Activated CD4-positive, alpha-beta T cell treated with anti-CD3 and anti-CD28 coated beads for 24 hours (primary cell): Measurements from ENCODE around the gene FAF2.

ENCODE experiments used
- DNase-seq, 2 donors: peaks; one replicate each; pipeline ENCODE4 v3.0.0-alpha.2; 2020; ENCODE audit warnings: low read depth in 2 of 2

FAF2 gene

DNA sequence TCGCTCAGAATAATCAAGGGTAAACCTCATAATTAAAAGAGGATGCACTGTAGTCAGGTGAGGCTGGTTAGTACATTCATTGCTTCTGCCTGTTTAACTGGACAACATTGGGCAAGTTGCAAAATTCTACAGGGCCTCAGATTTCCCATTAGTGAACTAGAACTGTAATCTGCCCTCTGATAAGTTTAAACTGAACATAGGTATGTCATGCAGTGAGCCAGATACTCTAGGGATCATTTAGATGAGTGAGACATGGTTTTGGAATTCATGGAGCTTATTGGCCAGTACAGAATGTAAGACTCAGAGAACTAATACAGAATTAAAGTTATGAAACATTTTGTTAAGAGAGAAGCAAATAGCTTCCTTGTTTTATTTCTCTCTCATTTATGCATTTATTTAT, 53.1 kb downstream of the FAF2 start:
- DNase-seq: no peak

DNA sequence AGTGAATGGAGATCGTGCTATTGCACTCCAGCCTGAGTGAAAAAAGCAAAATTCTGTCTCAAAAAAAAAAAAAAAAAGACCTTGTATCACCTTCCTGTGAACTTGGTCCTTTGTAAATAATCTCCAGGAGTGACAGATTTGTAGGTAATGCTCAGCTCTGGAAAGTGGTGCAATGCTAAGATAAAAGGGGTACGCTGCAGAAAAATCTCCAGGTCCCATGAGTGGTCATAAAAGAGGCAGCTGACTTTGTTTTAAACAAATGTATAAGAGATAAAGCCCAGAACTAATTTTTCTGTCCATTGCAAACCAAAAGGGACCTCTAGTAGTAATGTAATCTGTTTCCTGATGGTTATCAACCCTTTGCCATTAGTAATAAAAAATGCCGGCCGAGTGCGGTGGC, 55.3 kb downstream of the FAF2 start:
- DNase-seq: no peak

GRCh38 chr5:176507911-176508310, 59.7 kb downstream of the FAF2 start:
- DNase-seq: no peak

DNA sequence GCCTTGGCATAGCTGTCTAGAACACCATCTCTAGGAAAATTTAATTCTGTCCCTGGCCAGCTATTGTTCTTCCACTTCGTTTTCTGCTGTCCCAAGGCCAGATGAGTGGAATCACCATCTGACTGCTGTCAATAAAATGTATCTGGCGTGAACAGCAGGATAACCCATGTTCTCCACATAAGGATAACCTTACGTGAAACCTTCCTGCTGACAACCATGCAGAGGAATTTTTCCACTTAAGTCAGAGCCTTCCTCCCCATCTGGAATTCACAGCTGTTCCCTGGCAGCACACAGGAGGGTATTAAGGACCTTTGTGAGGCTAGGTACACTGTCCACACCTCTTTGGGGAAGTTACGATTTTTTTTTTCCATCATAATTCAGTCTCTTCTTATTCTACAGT, 60.4 kb downstream of the FAF2 start:
- DNase-seq: no peak

GRCh38 chr5:176513788-176514187, 65.6 kb downstream of the FAF2 start:
- no peak for DNase-seq

GRCh38 chr5:176514244-176514950, 66.2 kb downstream of the FAF2 start:
- no peak for DNase-seq

DNA sequence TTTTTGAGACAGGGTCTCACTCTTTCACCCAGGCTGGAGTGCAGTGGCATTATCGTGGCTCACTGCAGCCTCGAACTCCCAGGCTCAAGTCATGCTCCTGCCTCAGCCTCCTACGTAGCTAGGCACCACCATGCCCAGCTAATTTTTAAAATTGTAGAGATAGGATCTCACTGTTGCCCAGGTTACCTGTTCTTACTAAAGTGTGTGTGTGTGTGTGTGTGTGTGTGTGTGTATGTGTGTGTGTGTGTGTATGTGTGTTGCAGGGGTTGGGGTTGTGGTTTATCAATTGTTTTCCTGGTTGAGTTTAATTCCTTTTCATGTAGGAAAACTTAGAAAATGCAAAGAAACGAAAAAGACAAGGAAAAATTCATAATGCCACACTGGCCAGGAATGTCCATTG, 67.2 kb downstream of the FAF2 start:
- no peak for DNase-seq

GRCh38 chr5:176517053-176517661, 69.0 kb downstream of the FAF2 start:
- DNase-seq: no peak

GRCh38 chr5:176519810-176520720, 71.9 kb downstream of the FAF2 start:
- no peak for DNase-seq

DNA sequence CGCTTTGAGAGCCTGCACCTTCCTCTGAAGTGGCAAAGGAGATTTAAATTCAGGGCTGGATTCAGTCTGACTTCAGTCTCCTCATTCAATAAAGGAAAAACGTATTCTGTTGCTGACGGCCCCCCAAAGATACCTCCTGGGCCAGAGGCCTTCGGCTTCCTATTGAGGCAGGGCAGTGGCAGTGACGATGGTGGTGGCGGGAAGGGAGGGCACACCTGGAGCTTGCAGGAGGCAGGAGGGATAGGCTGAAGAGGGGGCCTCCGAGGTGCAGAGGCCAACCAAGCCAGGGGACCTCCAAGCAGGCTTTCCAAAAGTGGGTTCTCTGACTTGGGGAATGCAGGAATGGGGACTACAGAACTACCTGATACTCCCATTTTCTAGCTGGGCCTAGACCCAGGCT, 73.1 kb downstream of the FAF2 start:
- no peak for DNase-seq

GRCh38 chr5:176521699-176522263, 73.6 kb downstream of the FAF2 start:
- DNase-seq: no peak

GRCh38 chr5:176524138-176524537, 76.0 kb downstream of the FAF2 start:
- no peak for DNase-seq

GRCh38 chr5:176524987-176525386, 76.8 kb downstream of the FAF2 start:
- no peak for DNase-seq

GRCh38 chr5:176525677-176526076, 77.5 kb downstream of the FAF2 start:
- no peak for DNase-seq

- no peak for DNase-seq
These were observed 78.3 kb downstream of the FAF2 start for GRCh38 chr5:176526462-176526861.

- no peak for DNase-seq
These were observed 79.3 kb downstream of the FAF2 start for GRCh38 chr5:176527246-176528222.

- no peak for DNase-seq
These were observed 80.1 kb downstream of the FAF2 start for GRCh38 chr5:176528301-176528700.

GRCh38 chr5:176528761-176529115, 80.6 kb downstream of the FAF2 start:
- no peak for DNase-seq

GRCh38 chr5:176529116-176529740, 81.0 kb downstream of the FAF2 start:
- DNase-seq: no peak

DNA sequence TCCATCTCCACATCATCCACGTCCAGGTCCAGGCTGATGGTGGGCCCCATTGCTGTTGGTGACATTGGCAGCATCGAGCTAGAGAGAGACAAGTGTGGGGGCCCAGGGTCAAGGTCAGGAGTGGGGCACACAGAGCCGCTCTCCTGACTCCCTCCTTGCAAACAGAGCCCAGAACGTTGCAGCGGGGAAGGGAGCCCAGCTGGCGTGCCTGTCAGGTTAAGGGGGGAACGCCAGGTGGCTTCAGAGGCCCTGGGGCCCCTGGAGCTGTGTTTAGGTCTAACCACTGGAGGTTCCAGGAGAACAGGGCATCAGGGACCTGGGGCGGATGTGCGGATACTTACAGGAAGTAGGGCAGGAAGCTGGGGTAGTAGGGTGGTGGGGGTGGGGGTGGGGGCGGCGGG, 81.6 kb downstream of the FAF2 start:
- no peak for DNase-seq
